Stimulated activated CD4-positive, alpha-beta T cell treated with anti-CD3 and anti-CD28 coated beads, Interleukin-15, amount 100 ng/mL, for 24 hours (primary cell): ENCODE results near the gene LDHD.

Experiments
- DNase-seq: peaks from one replicate; pipeline ENCODE4 v3.0.0-alpha.2; 2020

The LDHD gene

GRCh38 chr16:75079346-75079926 is 37.1 kb downstream of the LDHD start:
- no peak for DNase-seq

GRCh38 chr16:75078886-75079285 is 37.7 kb downstream of the LDHD start:
- DNase-seq: no peak

GRCh38 chr16:75075688-75076268 is 40.8 kb downstream of the LDHD start:
- DNase-seq: no peak

GRCh38 chr16:75074920-75075687 is 41.5 kb downstream of the LDHD start:
- DNase-seq: peak; percentile 83

GRCh38 chr16:75074304-75074793 is 42.2 kb downstream of the LDHD start:
- no peak for DNase-seq

- DNase-seq: no peak
Observed at GRCh38 chr16:75073545-75074303, 42.9 kb downstream of the LDHD start.

GRCh38 chr16:75072239-75072947 is 44.2 kb downstream of the LDHD start:
- no peak for DNase-seq

GRCh38 chr16:75071621-75072020 is 45.0 kb downstream of the LDHD start:
- DNase-seq: no peak

GRCh38 chr16:75070012-75070841 is 46.4 kb downstream of the LDHD start:
- no peak for DNase-seq

- DNase-seq: no peak
Observed at GRCh38 chr16:75068085-75069031, 48.2 kb downstream of the LDHD start.

GRCh38 chr16:75066861-75067447 is 49.6 kb downstream of the LDHD start:
- no peak for DNase-seq

- DNase-seq: no peak
Observed at GRCh38 chr16:75065521-75066149, 50.9 kb downstream of the LDHD start.

GRCh38 chr16:75065149-75065505 is 51.5 kb downstream of the LDHD start:
- peak; percentile 36 for DNase-seq

GRCh38 chr16:75064403-75065148 is 52.0 kb downstream of the LDHD start:
- DNase-seq: peak; percentile 44

- DNase-seq: no peak
Observed at GRCh38 chr16:75063549-75064088, 53.0 kb downstream of the LDHD start.

- DNase-seq: no peak
Observed at GRCh38 chr16:75062976-75063346, 53.6 kb downstream of the LDHD start.

- no peak for DNase-seq
Observed at GRCh38 chr16:75062135-75062975, 54.2 kb downstream of the LDHD start.
